ENCODE measurements around the gene MAPKAP1. TPM values are rescaled to one million over a fixed set of nuclear protein-coding genes. Genes with fewer than 3 reads are reported as not detected.
"Not testable (repeated sequence)": the region's sequence is repeated elsewhere in the genome, so short reads cannot be mapped to it uniquely, and the experiment has no call there.

The MAPKAP1 gene
- total RNA-seq, 4 donors from 2014 or later = 57.6 to 70.2 (median 68.7) TPM

DNA sequence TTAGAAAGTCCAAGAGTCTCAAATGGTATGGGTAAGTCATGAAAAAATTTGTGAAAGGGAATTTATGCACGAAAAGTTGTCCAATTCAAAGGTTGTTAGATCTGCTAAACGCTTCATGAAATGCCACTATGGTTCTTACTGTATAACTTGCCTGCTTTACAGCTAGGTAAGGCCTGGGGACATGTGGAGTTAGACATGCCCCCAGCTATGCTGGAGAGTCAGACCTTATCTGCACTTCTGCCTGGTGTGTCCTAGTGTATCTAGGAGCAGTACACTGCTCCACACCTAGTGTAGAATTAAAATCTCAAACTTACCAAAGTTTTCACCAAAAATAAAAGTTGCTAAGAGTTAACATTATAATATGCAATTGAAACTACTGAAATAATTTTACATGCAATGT, 136.8 kb downstream of the MAPKAP1 start:
- no peaks in the 10 kb centered on the region for H3K27me3 ChIP-seq
- DNase-seq (ENCODE audit: low spot score in 2 of 2) = no peak
- H3K4me1 ChIP-seq = no peaks in the 10 kb centered on the region
- WGBS = 96% methylated on average over 2 of the region's 2 CpGs
- no peak overlapping the region for H3K27ac ChIP-seq
- no peaks in the 10 kb centered on the region for H3K36me3 ChIP-seq
- no peak for TF ChIP-seq POLR2A (IDR thresholded peaks at IDR 0.05)
- TF ChIP-seq POLR2AphosphoS5 (IDR thresholded peaks at IDR 0.05) = no peak
- TF ChIP-seq, protein P1, sequence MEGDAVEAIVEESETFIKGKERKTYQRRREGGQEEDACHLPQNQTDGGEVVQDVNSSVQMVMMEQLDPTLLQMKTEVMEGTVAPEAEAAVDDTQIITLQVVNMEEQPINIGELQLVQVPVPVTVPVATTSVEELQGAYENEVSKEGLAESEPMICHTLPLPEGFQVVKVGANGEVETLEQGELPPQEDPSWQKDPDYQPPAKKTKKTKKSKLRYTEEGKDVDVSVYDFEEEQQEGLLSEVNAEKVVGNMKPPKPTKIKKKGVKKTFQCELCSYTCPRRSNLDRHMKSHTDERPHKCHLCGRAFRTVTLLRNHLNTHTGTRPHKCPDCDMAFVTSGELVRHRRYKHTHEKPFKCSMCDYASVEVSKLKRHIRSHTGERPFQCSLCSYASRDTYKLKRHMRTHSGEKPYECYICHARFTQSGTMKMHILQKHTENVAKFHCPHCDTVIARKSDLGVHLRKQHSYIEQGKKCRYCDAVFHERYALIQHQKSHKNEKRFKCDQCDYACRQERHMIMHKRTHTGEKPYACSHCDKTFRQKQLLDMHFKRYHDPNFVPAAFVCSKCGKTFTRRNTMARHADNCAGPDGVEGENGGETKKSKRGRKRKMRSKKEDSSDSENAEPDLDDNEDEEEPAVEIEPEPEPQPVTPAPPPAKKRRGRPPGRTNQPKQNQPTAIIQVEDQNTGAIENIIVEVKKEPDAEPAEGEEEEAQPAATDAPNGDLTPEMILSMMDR (IDR thresholded peaks at IDR 0.05) = no peak
- TF ChIP-seq EP300 (IDR thresholded peaks at IDR 0.05) = no peak
- H3K4me3 ChIP-seq = no peak overlapping the region
- H3K9me3 ChIP-seq = no peaks in the 10 kb centered on the region

DNA sequence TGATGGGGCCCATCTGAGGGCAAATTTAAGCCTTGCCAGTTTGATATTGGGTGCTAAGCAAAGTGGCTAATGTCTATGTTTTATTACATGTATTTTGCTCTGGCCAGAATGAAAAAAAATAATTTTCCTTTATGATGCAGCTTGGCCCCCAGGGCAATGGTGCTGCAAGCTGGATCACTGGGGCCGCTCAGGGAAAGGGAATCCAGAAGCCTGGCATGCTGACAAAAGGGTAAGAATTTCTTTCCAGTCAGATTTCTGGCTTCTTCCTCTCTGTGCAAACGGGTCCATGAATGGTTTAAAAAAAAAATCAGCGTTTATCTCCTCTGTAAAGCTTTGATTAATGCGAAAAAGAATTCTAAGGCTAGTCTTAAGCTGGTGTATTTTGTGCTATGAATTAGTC, 138.4 kb downstream of the MAPKAP1 start:
- no peaks in the 10 kb centered on the region for H3K36me3 ChIP-seq
- TF ChIP-seq EP300 (IDR thresholded peaks at IDR 0.05) = no peak
- TF ChIP-seq POLR2AphosphoS5 (IDR thresholded peaks at IDR 0.05) = no peak
- no peak for TF ChIP-seq POLR2A (IDR thresholded peaks at IDR 0.05)
- TF ChIP-seq, protein P1 (IDR thresholded peaks at IDR 0.05) = no peak
- no peak for DNase-seq (ENCODE audit: low spot score in 2 of 2)
- no peaks in the 10 kb centered on the region for H3K4me1 ChIP-seq
- no peaks in the 10 kb centered on the region for H3K9me3 ChIP-seq
- 39% methylated on average over 4 of the region's 4 CpGs for WGBS
- H3K27me3 ChIP-seq = no peaks in the 10 kb centered on the region
- H3K27ac ChIP-seq = no peak overlapping the region
- H3K4me3 ChIP-seq = no peak overlapping the region

DNA sequence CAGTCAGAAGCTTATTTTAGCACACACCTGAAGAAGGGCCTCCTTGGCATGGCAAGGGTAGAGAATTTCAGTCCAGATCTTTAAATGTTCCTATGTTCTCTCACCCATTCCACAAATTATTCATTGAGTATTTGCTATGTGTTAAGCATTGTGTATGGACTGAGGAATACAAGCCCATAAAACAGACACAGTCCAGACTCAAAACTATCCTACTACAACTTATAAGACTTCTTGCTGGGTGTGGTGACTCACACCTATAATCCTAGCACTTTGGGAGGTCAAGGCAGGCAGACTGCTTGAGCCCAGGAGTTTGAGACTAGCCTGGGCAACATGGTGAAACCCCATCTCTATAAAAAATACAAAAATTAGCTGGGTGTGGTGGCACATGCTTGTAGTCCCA, 141.0 kb downstream of the MAPKAP1 start:
- not testable (repeated sequence) for H3K27ac ChIP-seq; DNase-seq (ENCODE audit: low spot score in 2 of 2); H3K36me3 ChIP-seq; H3K27me3 ChIP-seq; H3K4me3 ChIP-seq; H3K9me3 ChIP-seq; H3K4me1 ChIP-seq

DNA sequence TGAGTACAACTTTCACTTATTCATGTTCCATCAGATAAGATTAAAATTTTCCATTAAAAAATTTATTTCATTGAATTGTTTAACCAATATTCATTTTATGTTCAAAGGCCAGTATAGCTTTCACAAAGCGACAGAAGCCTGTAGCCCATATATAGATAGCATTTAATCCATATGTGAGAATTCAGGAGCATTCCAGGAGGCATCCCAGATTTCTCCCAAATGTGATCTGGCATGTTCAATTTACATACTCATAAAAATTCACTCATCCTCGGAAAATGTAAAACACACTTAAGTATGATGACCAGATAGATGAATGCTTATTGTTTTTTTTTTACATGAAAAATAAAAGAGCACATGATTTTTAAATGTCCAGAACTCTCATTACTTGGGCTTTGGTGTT, 141.9 kb downstream of the MAPKAP1 start:
- Histone ChIP-seq H3K36me3 (no peaks in the 10 kb centered on the region), H3K4me3 (no peak overlapping the region), H3K27me3 (no peaks in the 10 kb centered on the region), H3K4me1 (no peaks in the 10 kb centered on the region), H3K9me3 (no peaks in the 10 kb centered on the region), H3K27ac (no peak overlapping the region)
- TF ChIP-seq, protein P1 (IDR thresholded peaks at IDR 0.05) = no peak
- TF ChIP-seq POLR2A (IDR thresholded peaks at IDR 0.05) (no peak), POLR2AphosphoS5 (IDR thresholded peaks at IDR 0.05) (no peak), EP300 (IDR thresholded peaks at IDR 0.05) (no peak)
- DNase-seq (ENCODE audit: low spot score in 2 of 2) = no peak
- WGBS = 90% methylated on average over 2 of the region's 2 CpGs

DNA sequence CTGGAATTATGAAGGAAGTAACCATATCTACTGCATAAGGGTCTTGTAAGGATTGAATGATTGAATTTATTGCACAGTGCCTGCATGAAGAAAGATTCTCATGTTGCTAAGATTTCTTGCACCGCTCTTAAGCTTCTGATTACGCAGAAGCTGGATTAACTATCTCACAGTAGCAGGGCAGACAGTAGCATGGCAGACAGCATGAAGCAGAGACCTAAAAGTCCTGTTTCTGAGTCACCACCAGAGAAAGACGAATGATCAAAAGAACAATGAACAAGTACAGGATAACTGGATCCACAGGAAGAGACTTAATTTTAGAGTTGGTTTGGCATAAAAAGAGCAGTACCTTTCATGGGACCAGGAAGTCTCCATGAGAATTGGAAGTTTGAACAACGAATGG, 142.4 kb downstream of the MAPKAP1 start:
- WGBS = 80% methylated on average over 4 of the region's 4 CpGs
- no peaks in the 10 kb centered on the region for H3K9me3 ChIP-seq
- TF ChIP-seq, protein P1 (IDR thresholded peaks at IDR 0.05) = no peak
- TF ChIP-seq POLR2A (IDR thresholded peaks at IDR 0.05) (no peak), EP300 (IDR thresholded peaks at IDR 0.05) (no peak), POLR2AphosphoS5 (IDR thresholded peaks at IDR 0.05) (no peak)
- no peaks in the 10 kb centered on the region for H3K27me3 ChIP-seq
- no peaks in the 10 kb centered on the region for H3K4me1 ChIP-seq
- no peak overlapping the region for H3K27ac ChIP-seq
- H3K4me3 ChIP-seq = no peak overlapping the region
- H3K36me3 ChIP-seq = peaks cover under 1% of the 10 kb centered on the region
- no peak for DNase-seq (ENCODE audit: low spot score in 2 of 2)

DNA sequence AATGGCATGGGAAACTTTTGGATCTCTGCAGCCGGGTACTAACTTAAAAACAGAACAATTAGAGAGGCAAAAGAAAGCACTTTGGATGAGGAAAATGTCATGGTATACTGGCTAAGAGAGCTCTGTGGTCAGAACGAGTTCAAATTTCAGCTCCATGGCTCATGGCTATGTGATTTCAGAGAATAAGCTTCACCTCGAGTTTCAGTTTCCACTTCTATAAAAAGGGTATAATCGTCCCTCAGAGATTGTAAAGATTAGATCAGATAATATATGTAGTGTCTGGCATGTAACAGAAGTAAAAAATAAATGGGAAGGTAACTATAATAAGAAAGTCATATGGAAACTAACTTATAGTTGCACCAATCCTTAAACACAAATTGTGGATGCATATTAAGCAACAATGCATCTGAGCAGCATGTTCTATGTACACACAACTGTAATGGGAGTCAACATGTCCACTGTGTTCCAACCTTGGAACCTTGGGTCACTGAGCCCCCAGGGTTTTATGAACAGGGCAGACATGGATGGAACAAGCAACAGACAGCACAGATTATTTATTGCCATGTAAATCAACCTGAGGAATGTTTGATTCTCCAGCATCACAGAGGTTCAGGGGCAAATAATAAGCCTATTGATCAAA, 145.4 kb downstream of the MAPKAP1 start:
- TF ChIP-seq EP300 (IDR thresholded peaks at IDR 0.05) = no peak
- no peak for TF ChIP-seq POLR2AphosphoS5 (IDR thresholded peaks at IDR 0.05)
- TF ChIP-seq, protein P1 (IDR thresholded peaks at IDR 0.05) = no peak
- no peak for TF ChIP-seq POLR2A (IDR thresholded peaks at IDR 0.05)
- Histone ChIP-seq H3K36me3 (peaks cover 10% of the 10 kb centered on the region), H3K27ac (no peak overlapping the region), H3K4me1 (no peaks in the 10 kb centered on the region), H3K4me3 (no peak overlapping the region), H3K9me3 (no peaks in the 10 kb centered on the region), H3K27me3 (no peaks in the 10 kb centered on the region)
- DNase-seq (ENCODE audit: low spot score in 2 of 2) = no peak
- 61% methylated on average over 4 of the region's 4 CpGs for WGBS

Data from suprapubic skin (tissue), 4 donors.